OCI-LY1 (cell line): Measurements from ENCODE around the gene IGSF9B.

Experiments used
- H2AFZ ChIP-seq: fragments of 200-600 bp; sonication (generic), shearing (Covaris generic); 2 replicates; pipeline ENCODE4 v1.6.0; 2014; ENCODE audit warnings: antibody characterized with exemption, mild to moderate bottlenecking, low read length
- H3F3A ChIP-seq: fragments of 200-600 bp; sonication (generic), shearing (Covaris generic); 2 replicates; pipeline ENCODE4 v1.6.0; 2014; ENCODE audit warnings: mild to moderate bottlenecking, antibody characterized with exemption, low read length, moderate library complexity; ENCODE audit not compliant: insufficient read depth
- H3K27ac ChIP-seq: fragments of 200-600 bp; sonication (generic); 2 replicates; pipeline ENCODE4 v1.5.1; 2014; ENCODE audit warnings: low read length, mixed run types, mild to moderate bottlenecking, low read depth; ENCODE audit not compliant: poor library complexity, severe bottlenecking
- H3K27me3 ChIP-seq: fragments of 200-600 bp; sonication (generic); 2 replicates; pipeline ENCODE4 v1.6.0; 2014; ENCODE audit warnings: antibody characterized with exemption, mild to moderate bottlenecking, low read length, moderate library complexity; ENCODE audit not compliant: insufficient read depth
- H3K36me3 ChIP-seq: fragments of 200-600 bp; sonication (generic); 2 replicates; pipeline ENCODE4 v1.6.1; 2014; ENCODE audit warnings: mild to moderate bottlenecking, antibody characterized with exemption, low read length, moderate library complexity, mixed read lengths; ENCODE audit not compliant: insufficient read depth
- H3K4me1 ChIP-seq: fragments of 200-600 bp; sonication (generic); 2 replicates; pipeline ENCODE4 v1.5.1; 2014; ENCODE audit warnings: mild to moderate bottlenecking, low read length, moderate library complexity; ENCODE audit not compliant: insufficient read depth, severe bottlenecking
- H3K4me2 ChIP-seq: fragments of 200-600 bp; sonication (generic), shearing (Covaris generic); 2 replicates; pipeline ENCODE4 v1.6.1; 2014; ENCODE audit warnings: low read length
- H3K4me3 ChIP-seq: fragments of 200-600 bp; sonication (generic); 2 replicates; pipeline ENCODE4 v1.5.1; 2014; ENCODE audit warnings: low read length, low read depth, mild to moderate bottlenecking, mixed read lengths; ENCODE audit not compliant: poor library complexity, severe bottlenecking
- H3K79me2 ChIP-seq: fragments of 200-600 bp; shearing (Covaris generic); 2 replicates; pipeline ENCODE4 v1.6.1; 2016; ENCODE audit warnings: mixed run types, low read length, mixed read lengths; ENCODE audit not compliant: insufficient read depth
- H3K9ac ChIP-seq: fragments of 200-600 bp; sonication (generic), shearing (Covaris generic); 2 replicates; pipeline ENCODE4 v1.6.1; 2014; ENCODE audit warnings: mild to moderate bottlenecking, low read length, mixed read lengths
- H3K9me2 ChIP-seq: fragments of 200-600 bp; sonication (generic), shearing (Covaris generic); 2 replicates; pipeline ENCODE4 v1.6.1; 2014; ENCODE audit warnings: low read depth, mild to moderate bottlenecking, low read length, mixed read lengths
- H3K9me3 ChIP-seq: fragments of 200-600 bp; shearing (Covaris generic); 2 replicates; pipeline ENCODE4 v1.6.1; 2014; ENCODE audit warnings: low read length, mixed read lengths
- H4K20me1 ChIP-seq: fragments of 200-600 bp; sonication (generic), shearing (Covaris generic); 2 replicates; pipeline ENCODE4 v1.6.0; 2016; ENCODE audit warnings: mild to moderate bottlenecking, low read length; ENCODE audit not compliant: insufficient read depth
- EZH2 ChIP-seq: fragments of 200-600 bp; sonication (generic), shearing (Covaris generic); IDR thresholded peaks from 2 replicates; pipeline ENCODE4 v1.8.0; 2017; ENCODE audit warnings: borderline replicate concordance, mixed run types, mild to moderate bottlenecking, antibody characterized with exemption, low read length, moderate library complexity, mixed read lengths
- TF ChIP-seq, protein P1 (sequence below): fragments of 200-600 bp; sonication (generic), shearing (Covaris generic); IDR thresholded peaks from 2 replicates; pipeline ENCODE4 v1.5.1; 2017; ENCODE audit warnings: mild to moderate bottlenecking, antibody characterized with exemption, low read length, moderate library complexity, mixed read lengths

Gene IGSF9B

GRCh38 chr11:134001088-134001487 is 44.3 kb upstream of the IGSF9B start:
- Histone ChIP-seq H3K36me3 (no peaks in the 10 kb centered on the region), H4K20me1 (no peaks in the 10 kb centered on the region), H3K4me3 (no peak overlapping the region), H3K4me2 (no peak overlapping the region), H3K9me3 (no peaks in the 10 kb centered on the region), H3K27me3 (no peaks in the 10 kb centered on the region), H3K79me2 (no peaks in the 10 kb centered on the region), H3K27ac (no peak overlapping the region), H3F3A (no peaks in the 10 kb centered on the region), H3K9me2 (no peaks in the 10 kb centered on the region), H2AFZ (no peak overlapping the region), H3K4me1 (no peaks in the 10 kb centered on the region), H3K9ac (no peak overlapping the region)
- TF ChIP-seq EZH2: no peak
- TF ChIP-seq, protein P1, sequence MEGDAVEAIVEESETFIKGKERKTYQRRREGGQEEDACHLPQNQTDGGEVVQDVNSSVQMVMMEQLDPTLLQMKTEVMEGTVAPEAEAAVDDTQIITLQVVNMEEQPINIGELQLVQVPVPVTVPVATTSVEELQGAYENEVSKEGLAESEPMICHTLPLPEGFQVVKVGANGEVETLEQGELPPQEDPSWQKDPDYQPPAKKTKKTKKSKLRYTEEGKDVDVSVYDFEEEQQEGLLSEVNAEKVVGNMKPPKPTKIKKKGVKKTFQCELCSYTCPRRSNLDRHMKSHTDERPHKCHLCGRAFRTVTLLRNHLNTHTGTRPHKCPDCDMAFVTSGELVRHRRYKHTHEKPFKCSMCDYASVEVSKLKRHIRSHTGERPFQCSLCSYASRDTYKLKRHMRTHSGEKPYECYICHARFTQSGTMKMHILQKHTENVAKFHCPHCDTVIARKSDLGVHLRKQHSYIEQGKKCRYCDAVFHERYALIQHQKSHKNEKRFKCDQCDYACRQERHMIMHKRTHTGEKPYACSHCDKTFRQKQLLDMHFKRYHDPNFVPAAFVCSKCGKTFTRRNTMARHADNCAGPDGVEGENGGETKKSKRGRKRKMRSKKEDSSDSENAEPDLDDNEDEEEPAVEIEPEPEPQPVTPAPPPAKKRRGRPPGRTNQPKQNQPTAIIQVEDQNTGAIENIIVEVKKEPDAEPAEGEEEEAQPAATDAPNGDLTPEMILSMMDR: no peak

GRCh38 chr11:133999355-133999754 is 42.6 kb upstream of the IGSF9B start:
- no peak overlapping the region for H3K27ac ChIP-seq
- no peak overlapping the region for H3K9ac ChIP-seq
- H2AFZ ChIP-seq: no peak overlapping the region
- no peaks in the 10 kb centered on the region for H3K36me3 ChIP-seq
- no peaks in the 10 kb centered on the region for H3K79me2 ChIP-seq
- H4K20me1 ChIP-seq: no peaks in the 10 kb centered on the region
- H3K27me3 ChIP-seq: no peaks in the 10 kb centered on the region
- H3F3A ChIP-seq: no peaks in the 10 kb centered on the region
- no peaks in the 10 kb centered on the region for H3K9me2 ChIP-seq
- TF ChIP-seq, protein P1: no peak
- TF ChIP-seq EZH2: no peak
- no peaks in the 10 kb centered on the region for H3K9me3 ChIP-seq
- no peak overlapping the region for H3K4me3 ChIP-seq
- H3K4me1 ChIP-seq: no peaks in the 10 kb centered on the region
- H3K4me2 ChIP-seq: no peak overlapping the region

DNA sequence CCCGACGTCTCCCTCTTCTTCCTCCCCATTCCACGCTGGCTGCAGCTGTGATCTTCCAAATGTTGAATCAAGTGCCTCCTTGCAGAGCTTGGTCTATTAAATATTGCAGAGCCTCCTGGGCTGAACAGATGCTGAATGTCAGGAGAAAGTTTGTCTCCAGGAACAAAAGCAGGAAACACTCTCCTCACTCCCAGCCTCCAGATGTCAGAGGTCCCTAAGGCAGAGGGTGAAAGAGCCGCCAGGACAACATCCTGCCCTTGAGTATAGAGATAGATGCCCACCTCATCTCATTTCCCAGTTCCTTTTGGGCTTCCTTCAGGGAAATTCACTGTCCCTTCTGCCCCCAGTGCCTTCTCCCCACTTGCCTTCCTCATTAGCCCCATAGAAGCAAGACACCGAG is 40.8 kb upstream of the IGSF9B start:
- H3K9ac ChIP-seq: no peak overlapping the region
- no peak overlapping the region for H3K27ac ChIP-seq
- no peaks in the 10 kb centered on the region for H3K4me1 ChIP-seq
- H3K27me3 ChIP-seq: no peaks in the 10 kb centered on the region
- no peaks in the 10 kb centered on the region for H4K20me1 ChIP-seq
- no peak overlapping the region for H2AFZ ChIP-seq
- H3K9me3 ChIP-seq: no peaks in the 10 kb centered on the region
- no peak overlapping the region for H3K4me2 ChIP-seq
- H3K79me2 ChIP-seq: no peaks in the 10 kb centered on the region
- no peaks in the 10 kb centered on the region for H3F3A ChIP-seq
- H3K36me3 ChIP-seq: no peaks in the 10 kb centered on the region
- no peak overlapping the region for H3K4me3 ChIP-seq
- TF ChIP-seq EZH2: no peak
- TF ChIP-seq, protein P1: no peak
- no peaks in the 10 kb centered on the region for H3K9me2 ChIP-seq
